ENCODE data around the gene TBX20.

TBX20 gene, protein sequence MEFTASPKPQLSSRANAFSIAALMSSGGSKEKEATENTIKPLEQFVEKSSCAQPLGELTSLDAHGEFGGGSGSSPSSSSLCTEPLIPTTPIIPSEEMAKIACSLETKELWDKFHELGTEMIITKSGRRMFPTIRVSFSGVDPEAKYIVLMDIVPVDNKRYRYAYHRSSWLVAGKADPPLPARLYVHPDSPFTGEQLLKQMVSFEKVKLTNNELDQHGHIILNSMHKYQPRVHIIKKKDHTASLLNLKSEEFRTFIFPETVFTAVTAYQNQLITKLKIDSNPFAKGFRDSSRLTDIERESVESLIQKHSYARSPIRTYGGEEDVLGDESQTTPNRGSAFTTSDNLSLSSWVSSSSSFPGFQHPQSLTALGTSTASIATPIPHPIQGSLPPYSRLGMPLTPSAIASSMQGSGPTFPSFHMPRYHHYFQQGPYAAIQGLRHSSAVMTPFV

DNA sequence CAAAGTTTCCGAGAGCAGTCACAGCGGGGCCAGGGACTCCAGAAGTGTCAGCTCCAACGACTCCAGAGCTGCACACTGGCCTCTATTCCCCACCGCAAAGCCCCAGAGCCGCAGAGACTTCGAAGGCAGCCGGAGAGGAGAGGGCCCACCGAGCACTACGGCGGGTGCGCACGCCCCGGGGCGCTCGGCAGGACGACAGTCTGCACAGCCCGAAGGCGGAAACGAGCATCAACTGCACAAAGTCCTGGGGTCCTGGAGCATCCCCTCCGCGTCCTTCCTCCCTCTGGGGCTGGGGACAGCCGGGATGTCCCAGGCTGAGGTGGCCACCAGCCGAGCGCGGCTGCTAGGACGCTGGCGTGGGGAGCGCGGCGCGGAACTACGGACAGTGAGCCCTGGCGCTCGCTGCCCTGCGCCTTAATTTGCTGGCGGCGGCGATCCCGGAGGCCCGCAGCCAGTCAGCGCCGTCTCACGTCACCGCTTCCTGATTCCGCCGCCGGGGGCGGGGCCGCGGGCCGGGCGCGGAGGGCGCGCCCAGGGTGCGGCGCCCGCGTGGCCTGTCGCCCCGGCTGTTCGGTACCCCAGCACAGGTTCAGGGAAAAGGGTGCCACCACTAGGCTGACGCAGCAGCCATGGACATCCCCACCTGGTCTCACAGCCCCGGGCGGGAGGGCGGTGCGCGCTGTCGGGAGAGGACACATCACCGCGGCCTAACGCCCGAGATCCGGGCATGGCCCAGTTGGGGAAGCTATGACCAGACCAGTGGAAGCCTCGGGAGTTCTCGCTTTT lies at the start of gene TBX20:
Gene TBX20, minus strand, starts transcription at position 391 of the 786 bp plus-strand sequence. CDS start 480 bp downstream, outside the sequence.
- peak; percentile 60 to 92 (median 88) for DNase-seq

DNA sequence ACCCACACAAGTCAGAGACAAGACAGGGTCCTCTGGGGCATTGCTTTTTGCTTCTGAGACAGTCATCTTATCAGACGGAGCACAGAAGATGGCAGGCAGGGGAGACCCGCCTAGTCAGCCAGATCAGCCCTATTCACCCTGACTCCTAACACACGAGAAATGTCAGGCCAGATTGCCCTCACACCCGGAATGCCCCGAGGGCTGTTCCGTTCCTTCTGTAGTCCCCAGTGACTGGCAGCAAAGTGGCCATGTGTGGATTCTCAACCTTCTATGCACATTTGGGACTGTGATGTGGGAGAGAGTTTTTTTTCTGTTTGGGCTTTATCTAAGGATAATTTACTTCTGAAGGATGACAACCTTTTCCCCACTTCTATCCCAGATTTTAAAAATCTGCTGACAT lies 35.5 kb upstream of the TBX20 start:
- no peak for DNase-seq

DNA sequence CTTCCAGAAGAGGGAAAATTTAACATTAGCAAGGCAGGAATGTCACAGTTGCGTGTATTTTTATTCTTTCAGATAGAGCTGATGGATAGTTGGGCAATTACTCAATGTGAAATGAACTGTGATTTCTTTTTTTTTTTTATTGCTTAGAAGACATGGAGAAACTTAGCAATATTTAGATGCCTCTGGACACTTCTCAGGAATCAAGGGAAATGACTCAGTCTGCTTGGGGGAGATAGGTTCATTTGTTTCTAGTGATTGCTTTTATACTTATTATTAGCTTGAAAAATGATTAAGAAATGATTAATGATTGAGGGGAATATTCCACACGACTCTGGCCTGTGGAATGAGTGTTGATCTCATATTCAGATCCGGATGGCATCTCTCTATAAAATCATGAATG lies 33.1 kb upstream of the TBX20 start:
- no peak for DNase-seq

DNA sequence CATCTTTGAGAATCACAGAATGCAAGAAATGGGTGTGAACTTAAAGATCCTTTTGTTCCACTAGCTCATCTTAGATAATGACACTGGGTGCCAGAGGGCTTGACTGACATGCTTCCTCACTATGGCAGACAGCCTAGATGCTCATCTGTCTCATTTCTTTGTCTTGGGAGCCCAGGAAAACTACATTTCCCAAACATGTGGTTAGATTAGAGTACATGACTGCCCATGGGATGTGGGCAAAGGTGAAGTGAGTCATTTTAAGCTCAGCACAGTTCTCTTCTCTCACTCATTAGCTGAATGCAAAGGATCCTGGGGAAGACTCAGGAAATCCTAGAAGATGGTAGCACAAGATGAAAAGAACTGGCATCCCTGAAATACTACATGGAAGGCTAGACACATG lies 32.5 kb upstream of the TBX20 start:
- DNase-seq: no peak

DNA sequence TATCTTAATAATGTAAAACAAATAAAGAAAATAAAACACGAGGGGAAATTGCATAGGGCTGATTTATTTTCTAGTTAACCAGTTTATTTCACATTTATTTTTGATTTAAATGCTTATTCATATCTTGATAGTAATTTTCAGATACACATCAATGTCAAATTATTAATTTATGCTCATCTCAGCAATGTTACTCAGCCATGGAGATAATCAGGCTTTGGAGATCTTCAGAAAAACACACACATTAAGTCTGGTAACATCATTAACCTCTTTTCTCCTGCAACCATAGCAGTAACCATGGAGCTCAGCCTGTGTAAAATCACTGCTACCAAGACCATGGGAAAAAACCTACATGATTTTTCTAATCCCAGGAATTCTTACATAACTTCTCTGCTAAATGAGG lies 31.9 kb upstream of the TBX20 start:
- peak in 1 of 3 experiments; percentile 18 for DNase-seq

DNA sequence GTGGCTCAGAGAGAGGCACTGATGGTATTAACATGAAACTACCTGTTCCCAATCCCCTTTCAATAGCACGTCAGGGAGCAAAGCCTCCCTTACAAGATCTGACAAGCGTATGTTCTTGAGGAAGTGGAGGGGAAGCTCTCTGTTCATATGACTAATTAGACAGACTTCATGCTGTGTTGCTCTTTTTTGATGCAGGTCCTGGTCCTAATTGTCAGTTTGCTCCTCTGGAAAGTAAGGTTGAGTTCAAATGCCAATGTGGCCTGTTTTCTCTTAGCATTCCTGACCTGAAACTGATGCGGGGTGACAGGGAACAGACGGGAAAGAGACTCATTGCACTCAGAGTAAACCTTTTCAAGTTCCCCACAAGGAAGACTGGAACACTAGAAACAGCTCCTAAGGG lies 27.0 kb upstream of the TBX20 start:
- no peak for DNase-seq

DNA sequence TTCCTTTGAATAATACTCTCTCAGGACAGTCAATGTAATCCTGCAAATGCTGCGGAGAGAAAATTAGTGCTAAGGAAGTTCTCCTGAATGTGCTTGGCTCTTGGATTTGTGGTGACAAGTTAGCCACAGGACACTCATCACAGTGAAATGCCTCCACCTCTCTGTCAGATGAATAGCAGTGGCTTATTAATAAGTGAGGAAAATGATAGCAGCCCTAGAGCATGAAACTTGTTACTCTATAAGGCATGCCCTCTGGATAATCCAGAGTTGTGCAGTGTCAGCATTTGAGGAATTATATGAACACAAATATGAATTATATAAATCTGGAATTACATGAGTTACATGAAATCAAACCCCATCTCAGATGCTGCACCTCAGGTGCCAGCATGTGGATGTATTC lies 23.5 kb upstream of the TBX20 start:
- DNase-seq: no peak

DNA sequence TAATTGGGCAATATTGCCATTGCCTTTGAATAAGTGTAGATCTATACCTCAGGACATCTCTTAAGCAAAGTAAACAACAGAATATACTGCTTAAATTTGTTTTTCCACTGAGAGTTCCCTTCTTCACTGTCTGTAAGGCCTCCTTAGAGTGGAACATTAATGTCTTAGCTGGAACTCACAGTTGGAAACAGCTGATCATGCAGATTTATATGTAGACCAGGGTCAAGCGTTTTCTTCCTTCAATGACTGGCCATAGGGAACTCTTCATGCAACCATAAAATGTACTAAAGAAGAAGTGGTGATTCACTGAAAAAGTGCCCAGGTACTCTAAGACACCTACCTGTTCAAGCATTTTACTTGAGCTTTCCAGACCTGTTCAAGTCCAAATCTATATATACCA lies 18.3 kb upstream of the TBX20 start:
- no peak for DNase-seq

DNA sequence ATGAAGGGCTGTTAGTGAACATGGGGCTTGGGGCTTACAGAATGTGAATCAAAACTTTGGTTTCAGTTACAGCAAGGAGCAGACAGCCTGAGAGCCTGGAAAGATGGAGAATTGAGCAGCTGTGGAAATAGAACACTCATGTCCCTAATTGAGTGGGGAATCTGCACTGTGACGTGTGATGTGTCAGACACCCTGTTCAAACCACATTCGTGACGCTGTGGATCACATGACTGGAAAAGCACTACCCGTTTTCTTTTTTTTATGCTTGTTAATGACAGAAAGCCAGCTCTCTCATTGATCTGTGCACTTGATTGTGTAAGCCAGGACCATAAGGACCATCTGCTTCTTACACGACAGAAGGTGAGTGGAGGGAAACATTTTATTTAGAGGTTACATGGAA lies 15.1 kb upstream of the TBX20 start:
- DNase-seq: peak in 1 of 3 experiments; percentile 18

DNA sequence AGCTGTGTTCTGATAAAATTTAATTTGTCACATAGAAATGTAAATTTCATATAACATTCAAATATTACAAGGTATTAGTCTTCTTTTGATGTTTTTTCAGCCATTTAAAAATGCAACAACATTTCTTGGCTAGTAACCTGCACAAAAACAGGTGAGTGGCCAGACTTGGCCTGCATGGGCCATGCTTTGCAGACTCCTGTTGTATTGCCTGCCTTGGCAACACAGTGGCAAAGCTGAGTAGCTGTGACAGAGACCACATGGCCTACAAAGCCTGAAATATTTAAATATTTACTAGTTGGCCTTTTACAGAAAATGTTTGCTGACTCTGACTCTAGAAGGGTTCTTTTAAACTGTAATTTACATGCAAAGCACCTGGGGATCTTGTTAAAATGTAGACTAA lies 13.5 kb upstream of the TBX20 start:
- DNase-seq: no peak

DNA sequence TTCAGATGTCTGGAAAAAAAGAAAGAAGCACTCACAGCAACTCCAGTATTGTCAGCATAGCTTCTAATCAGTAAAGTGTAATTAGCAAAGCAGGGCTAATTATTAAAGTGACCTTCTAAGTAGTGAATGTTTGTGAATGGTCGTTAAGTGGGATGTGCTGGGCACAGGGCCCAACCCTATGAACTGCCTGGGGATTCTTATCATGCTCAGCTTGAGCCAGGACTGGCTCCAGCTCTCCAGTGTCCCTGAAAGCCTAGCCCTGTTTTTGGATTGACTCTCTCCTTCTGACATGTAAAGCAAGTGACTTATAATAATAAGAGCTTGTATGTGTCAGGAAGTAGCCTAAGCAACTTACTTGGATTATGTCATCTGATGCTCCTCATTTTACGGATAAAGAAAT lies 9.5 kb upstream of the TBX20 start:
- peak in 1 of 3 experiments; percentile 34 for DNase-seq

DNA sequence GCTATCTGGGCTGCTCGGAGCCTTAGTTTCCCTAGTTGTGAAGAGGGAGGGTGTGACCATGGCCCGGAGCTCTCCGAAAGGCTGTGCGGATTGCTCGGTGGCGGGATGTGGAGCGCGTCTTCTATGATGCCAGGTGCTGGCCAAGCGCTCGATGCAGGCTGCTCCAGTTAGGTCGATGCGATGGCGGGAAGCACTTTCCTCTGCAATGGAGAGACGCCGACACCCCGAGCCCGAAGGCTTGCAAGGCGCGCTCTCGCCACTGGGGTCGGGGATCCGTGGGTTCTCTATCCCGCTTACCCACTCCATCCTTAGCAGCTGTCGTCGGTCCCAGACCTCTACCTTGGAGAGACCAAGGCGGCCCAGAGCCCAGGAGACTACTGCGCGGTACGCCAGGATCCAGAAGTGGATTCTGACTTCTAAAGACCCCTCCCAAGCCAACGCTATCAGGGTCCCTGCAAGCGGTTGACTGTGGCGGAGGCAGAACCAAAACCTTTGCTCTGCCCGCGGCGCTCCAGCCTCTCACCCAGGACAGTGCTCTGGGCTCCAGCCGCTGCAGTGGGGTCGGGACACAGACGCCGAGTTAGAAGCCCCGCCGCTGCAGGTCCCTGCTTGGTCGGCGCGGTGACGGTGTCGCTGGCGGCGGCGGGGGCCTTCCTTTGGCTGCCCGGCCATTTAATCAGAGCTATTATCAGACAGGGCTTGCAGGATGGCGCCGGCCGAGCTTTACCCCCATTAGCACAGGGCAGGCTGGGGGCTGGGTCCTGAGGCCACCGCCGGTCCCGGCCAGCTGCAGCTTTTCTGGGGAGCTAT lies 7.8 kb upstream of the TBX20 start:
- no peak for DNase-seq

DNA sequence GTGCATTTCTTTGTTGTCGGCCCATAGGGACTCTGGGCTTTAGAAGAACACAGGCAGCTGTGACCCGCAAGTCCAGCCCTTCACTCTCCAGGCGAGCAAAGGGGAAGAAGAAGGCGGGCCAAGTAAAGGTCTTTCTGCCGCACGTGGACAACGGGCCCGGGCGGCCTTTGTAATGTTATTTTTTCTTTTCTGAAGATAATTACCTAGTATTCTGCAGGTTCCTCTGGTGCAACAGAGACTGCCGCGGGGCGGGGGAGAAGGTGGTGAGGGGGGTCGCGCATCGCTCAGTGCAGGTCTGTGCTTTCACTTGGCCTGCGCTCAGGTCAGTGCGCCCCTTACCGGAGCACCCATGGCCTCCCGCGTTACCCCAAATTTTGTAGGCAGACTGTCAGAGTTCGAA lies 7.1 kb upstream of the TBX20 start:
- no peak for DNase-seq

DNA sequence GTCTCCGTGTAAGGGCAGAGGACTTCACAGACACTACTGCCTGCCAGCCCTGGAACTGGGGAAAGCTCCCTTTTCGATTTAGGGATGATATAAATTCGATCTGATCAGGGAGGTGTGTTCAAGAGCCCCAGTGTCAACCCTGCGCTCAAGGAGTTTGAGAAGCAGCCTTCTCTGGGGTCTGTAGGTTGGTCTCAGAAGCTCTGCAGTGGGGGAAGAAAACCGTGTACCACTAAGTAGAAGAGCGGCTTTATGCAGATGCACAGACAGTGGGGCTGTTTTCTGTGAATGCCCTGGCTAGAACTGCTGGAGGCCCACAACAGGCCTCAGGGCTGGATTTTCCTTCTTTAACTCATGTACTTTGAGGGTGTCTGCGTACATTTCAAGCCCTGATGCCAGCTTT lies 6.3 kb upstream of the TBX20 start:
- DNase-seq: no peak

DNA sequence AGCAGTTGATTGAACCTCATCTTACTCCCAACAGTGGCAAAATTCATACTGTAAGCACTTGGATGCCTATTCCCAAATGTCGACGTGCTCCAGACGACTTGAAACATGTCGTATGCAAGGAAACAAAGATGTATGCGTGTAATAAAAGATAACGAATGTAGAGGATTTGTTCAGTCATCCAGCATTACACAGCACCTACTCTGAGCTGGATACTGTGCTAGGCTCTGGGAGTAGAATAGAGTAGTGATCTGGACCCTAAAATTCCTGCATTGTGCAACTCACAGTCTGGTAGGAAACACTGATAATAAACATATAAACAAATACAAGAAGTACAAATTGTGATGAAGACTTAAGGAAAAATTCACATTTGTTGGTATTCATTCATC lies 5.6 kb upstream of the TBX20 start:
- no peak for DNase-seq

DNA sequence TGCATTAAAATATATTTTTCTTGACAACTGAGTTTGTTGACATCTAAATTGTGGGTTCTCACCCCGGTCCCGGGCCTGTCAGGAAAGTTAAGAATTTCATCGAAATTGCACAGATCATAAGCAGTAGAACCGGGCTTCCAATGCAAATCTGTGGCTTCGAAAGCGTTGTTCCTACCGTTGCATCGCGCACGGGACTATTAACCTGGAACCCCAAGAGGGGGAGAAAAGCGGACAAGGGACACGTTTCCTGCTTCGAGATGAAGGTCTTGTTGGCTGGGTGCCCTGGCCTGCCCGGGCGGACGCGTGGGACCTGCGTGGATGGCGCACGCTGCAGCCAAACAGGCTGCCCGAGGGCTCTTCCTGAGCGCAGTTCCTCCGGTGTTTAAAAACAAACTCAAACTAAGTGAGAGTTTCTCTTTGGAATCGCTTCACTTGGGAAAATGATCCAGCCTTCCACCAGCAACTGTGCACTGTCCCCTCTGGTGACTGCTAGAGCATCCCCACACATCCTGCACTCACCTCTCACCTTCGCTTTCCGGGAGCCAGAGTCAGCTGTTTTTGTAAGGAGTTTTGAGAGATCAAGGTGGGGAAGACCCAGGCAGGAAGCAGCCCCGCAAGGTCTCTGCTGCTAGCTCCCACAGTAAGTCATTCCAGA lies 5.1 kb upstream of the TBX20 start:
- DNase-seq: no peak

DNA sequence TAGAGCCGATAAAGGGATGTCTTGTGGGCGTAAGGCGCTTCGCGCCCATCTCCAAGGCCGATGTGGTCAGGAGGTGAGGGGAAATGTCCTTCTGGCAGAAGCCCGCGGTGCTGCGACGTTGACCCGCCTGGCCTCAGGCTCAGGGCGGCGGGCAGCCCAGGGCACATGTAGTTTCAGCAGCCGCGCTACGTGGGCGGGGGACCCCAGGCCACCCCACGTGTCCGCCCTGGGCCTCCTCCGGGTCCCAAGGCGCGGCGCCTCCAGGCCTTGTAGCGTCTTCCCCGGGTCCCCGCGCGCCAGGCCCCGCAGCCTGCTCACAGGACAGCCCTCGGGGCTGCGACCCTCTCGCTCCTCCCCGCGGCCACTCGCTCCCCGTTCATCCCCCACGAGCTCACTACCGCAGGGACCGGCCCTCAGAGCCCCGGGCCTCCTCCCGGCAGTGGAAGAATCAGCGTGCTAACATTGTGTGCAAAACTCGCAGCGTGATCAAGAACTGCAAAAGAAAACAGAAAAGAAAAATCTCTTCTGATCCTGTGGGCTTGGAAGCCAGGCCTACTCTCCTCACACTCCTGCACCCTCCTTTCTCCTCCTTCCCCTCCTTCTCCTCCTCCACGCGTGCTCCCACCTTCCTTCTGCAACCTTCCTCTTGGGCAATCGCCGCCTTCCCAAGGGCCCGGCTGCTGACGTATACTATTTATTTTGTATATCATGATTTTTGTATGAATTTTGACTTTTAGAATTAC lies 4.4 kb upstream of the TBX20 start:
- DNase-seq: no peak

DNA sequence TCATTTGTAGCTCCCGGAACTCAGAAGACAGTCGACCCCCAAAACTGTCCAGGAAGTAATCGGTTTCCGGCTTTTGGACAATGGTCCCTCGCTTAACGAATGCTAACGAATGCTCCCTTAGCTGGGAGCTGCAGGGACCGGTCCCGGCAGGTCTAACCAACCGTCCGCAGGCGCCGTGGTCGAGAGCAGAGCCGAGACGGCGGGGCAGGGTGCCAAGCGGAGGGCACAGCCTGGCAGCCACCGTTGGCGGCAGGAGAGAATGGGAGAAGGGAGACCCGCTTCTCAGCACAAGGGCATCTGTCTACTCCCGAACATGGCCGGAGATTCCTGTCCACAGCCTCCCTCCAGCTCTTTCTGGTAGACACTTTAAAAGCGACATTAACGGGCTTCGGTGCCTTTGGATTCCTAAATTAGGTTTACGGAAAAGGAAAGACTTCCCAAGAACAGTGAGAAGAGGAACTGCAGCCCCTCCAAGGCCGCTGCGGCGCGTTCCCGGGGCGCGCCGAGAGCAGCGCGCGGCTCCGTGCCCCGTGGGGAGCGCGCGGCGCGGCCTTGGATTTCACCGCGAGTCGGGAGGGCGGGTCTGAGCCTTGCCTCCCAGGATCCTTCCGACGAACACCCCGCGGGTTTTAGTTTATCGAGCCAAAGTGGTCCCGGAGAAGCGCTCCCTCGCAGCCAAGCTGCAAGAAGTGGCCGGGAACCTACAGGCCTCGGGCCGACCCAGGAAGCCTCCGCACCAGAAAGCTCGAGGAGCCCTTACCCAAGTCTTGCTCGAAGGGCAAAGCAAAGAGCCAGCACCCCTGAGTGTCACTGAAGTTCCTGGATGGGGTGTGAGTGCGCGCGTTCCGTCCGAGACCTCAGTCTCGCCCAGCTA lies 3.6 kb upstream of the TBX20 start:
- no peak for DNase-seq

DNA sequence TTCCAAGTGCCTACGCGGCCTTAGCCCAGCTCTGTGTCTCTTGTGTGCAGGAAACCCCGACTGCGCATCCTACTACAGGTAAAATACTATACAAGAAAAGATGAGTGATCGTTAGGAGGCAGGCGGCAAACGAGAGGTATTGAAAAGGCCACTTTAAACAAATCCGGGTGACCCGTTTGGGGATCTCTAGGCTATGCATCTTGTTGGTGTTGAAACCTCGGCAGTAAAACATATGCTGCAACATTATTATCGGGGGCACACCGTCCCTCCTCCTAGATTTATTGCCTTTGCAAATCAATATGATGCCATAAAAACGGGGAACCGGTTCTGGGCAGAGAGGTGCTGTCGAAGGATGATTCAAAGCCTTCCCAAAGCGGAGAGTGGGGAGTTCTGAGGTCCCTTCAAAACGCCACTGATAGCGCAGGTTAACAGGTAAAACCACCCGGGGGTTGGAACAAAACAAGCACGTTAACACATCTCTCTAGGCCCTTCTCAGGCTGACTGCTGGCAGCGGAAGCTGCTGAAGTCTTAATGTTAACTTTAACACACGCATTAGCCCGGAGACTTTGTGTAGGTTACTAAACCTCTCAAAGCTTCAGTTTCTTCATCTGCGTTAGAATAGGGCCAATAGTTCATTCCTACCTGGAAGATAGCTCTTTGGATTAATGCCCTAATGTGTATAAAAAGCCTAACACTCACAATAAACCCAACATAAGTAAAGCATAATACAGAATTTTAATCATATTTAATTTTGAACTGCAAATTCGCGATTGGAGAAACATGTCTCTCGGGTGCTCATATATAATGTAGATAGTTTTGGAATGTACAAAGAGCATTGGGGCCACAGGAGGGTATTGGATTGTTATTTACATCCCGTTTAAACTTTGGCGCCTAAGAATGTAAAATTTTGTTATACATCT lies 2.6 kb upstream of the TBX20 start:
- DNase-seq: no peak

Data from NCI-H1417 (cell line).